Hepatocyte (in vitro differentiated cells): ENCODE measurements around the gene DPY30.

Experiments used
- EZH2 ChIP-seq: fragments of 200-600 bp; sonication (generic); IDR thresholded peaks from 2 replicates; pipeline ENCODE4 v1.6.1; 2016; ENCODE audit warnings: antibody characterized with exemption, mild to moderate bottlenecking, borderline replicate concordance
- TF ChIP-seq, protein P1 (sequence below): fragments of 200-600 bp; sonication (generic); IDR thresholded peaks from 2 replicates; pipeline ENCODE4 v1.5.1; 2016; ENCODE audit warnings: antibody characterized with exemption, mild to moderate bottlenecking; ENCODE audit not compliant: poor library complexity

DNA sequence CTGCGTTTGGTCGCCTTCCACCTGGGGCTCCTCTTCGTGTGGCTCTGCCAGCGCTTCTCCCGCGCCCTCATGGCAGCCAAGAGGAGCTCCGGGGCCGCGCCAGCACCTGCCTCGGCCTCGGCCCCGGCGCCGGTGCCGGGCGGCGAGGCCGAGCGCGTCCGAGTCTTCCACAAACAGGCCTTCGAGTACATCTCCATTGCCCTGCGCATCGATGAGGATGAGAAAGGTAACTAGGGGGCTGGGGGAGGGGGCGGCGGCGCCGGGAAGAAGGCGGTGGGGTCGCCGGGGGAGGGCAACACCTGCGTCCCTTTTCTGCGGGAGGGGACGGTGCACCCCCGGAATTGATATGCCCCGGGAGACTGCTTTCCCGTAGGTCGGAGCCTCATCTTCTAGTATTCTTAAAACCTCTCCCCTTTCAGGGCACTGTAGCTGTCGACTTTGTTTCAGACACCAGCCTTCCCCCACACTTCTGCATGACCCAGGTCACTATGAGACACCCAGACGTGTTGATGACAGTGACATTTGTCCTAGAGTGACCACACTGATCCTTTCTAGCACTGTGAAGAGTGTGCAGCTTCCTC is 24.5 kb upstream of the DPY30 start:
- no peak for TF ChIP-seq EZH2
- TF ChIP-seq, protein P1, sequence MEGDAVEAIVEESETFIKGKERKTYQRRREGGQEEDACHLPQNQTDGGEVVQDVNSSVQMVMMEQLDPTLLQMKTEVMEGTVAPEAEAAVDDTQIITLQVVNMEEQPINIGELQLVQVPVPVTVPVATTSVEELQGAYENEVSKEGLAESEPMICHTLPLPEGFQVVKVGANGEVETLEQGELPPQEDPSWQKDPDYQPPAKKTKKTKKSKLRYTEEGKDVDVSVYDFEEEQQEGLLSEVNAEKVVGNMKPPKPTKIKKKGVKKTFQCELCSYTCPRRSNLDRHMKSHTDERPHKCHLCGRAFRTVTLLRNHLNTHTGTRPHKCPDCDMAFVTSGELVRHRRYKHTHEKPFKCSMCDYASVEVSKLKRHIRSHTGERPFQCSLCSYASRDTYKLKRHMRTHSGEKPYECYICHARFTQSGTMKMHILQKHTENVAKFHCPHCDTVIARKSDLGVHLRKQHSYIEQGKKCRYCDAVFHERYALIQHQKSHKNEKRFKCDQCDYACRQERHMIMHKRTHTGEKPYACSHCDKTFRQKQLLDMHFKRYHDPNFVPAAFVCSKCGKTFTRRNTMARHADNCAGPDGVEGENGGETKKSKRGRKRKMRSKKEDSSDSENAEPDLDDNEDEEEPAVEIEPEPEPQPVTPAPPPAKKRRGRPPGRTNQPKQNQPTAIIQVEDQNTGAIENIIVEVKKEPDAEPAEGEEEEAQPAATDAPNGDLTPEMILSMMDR = no peak
